ENCODE results near the gene SYP. TPM values are rescaled to one million over a fixed set of nuclear protein-coding genes. Genes with fewer than 3 reads are reported as not detected.

SYP gene
- polyA plus RNA-seq, 1 of the 3 experiments (the other 2 are of a cell fraction) = 0.76 TPM

DNA sequence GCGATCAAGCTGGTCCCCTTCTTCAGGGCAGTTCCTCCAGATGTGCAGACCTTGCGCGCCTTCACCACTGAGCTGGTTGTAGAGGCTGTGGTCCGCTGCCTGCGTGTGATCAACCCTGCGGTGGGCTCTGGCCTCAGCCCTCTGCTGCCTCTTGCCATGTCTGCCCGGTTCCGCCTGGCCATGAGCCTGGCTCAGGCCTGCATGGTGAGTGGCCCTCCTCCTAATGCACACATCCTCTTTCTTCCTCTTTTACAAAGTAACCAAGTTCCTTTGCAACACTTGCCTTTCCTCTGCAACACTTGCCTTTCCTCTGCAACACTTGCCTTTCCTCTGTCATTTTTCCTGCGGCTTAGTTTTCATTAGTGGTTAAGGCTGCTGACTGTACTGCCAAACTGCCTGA, 37.1 kb upstream of the SYP start:
- H3K79me2 ChIP-seq (ENCODE audit: insufficient read depth) = no peaks in the 10 kb centered on the region
- H3K9me3 ChIP-seq = no peaks in the 10 kb centered on the region
- no peak overlapping the region for H3K4me2 ChIP-seq
- no peaks in the 10 kb centered on the region for H3K4me1 ChIP-seq (ENCODE audit: control insufficient read depth in 1 of 2, insufficient read depth in 2 of 2, low read depth in 1 of 2, low read length in 1 of 2)
- no peak overlapping the region for H3K27ac ChIP-seq (ENCODE audit: low read depth in 2 of 2, low read length in 1 of 2)
- no peak overlapping the region for H3K4me3 ChIP-seq (ENCODE audit: low read depth in 2 of 2, low read length in 1 of 2)
- no peak overlapping the region for H2AFZ ChIP-seq (ENCODE audit: low read depth)
- H3K9ac ChIP-seq = no peak overlapping the region
- H3K9me2 ChIP-seq = no peaks in the 10 kb centered on the region
- POLR2A ChIA-PET = no interaction called here
- H3F3A ChIP-seq (replicated peaks; ENCODE audit: insufficient read depth) = no peaks in the 10 kb centered on the region
- TF ChIP-seq USF2 (IDR thresholded peaks at IDR 0.05; ENCODE audit: borderline replicate concordance, low read depth, low read length) (no peak), TEAD4 (IDR thresholded peaks at IDR 0.05; ENCODE audit: borderline replicate concordance, insufficient read depth) (no peak), RCOR1 (IDR thresholded peaks at IDR 0.05; ENCODE audit: low read length) (no peak), MEF2A (IDR thresholded peaks at IDR 0.05; ENCODE audit: borderline replicate concordance, low read depth) (no peak), SMC3 (IDR thresholded peaks at IDR 0.05; ENCODE audit: low read depth, low read length) (no peak), RAD21 (IDR thresholded peaks at IDR 0.05; ENCODE audit: low read length) (no peak), FOXJ3 (CRISPR knock-in tag; IDR thresholded peaks at IDR 0.05) (no peak), EP300 (IDR thresholded peaks at IDR 0.05; ENCODE audit: borderline replicate concordance in 1 of 2, low read depth in 1 of 2, low read length in 1 of 2) (no peak), EZH2phosphoT487 (IDR thresholded peaks at IDR 0.05; ENCODE audit: borderline replicate concordance, low read depth) (no peak), JUND (IDR thresholded peaks at IDR 0.05) (no peak), RXRA (IDR thresholded peaks at IDR 0.05; ENCODE audit: borderline replicate concordance, low read depth) (no peak), YY1 (IDR thresholded peaks at IDR 0.05; ENCODE audit: low read depth) (no peak), POLR2AphosphoS5 (IDR thresholded peaks at IDR 0.05; ENCODE audit: low read depth, low read length) (no peak)
- TF ChIP-seq, protein P1, sequence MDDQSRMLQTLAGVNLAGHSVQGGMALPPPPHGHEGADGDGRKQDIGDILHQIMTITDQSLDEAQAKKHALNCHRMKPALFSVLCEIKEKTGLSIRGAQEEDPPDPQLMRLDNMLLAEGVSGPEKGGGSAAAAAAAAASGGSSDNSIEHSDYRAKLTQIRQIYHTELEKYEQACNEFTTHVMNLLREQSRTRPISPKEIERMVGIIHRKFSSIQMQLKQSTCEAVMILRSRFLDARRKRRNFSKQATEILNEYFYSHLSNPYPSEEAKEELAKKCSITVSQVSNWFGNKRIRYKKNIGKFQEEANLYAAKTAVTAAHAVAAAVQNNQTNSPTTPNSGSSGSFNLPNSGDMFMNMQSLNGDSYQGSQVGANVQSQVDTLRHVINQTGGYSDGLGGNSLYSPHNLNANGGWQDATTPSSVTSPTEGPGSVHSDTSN (IDR thresholded peaks at IDR 0.05) = no peak
- TF ChIP-seq, protein P2, sequence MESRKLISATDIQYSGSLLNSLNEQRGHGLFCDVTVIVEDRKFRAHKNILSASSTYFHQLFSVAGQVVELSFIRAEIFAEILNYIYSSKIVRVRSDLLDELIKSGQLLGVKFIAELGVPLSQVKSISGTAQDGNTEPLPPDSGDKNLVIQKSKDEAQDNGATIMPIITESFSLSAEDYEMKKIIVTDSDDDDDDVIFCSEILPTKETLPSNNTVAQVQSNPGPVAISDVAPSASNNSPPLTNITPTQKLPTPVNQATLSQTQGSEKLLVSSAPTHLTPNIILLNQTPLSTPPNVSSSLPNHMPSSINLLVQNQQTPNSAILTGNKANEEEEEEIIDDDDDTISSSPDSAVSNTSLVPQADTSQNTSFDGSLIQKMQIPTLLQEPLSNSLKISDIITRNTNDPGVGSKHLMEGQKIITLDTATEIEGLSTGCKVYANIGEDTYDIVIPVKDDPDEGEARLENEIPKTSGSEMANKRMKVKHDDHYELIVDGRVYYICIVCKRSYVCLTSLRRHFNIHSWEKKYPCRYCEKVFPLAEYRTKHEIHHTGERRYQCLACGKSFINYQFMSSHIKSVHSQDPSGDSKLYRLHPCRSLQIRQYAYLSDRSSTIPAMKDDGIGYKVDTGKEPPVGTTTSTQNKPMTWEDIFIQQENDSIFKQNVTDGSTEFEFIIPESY (IDR thresholded peaks at IDR 0.05; ENCODE audit: borderline replicate concordance, low read depth) = no peak
- TF ChIP-seq, protein P3, sequence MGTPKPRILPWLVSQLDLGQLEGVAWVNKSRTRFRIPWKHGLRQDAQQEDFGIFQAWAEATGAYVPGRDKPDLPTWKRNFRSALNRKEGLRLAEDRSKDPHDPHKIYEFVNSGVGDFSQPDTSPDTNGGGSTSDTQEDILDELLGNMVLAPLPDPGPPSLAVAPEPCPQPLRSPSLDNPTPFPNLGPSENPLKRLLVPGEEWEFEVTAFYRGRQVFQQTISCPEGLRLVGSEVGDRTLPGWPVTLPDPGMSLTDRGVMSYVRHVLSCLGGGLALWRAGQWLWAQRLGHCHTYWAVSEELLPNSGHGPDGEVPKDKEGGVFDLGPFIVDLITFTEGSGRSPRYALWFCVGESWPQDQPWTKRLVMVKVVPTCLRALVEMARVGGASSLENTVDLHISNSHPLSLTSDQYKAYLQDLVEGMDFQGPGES (IDR thresholded peaks at IDR 0.05; ENCODE audit: low read depth, low read length) = no peak
- TF ChIP-seq, protein P4, sequence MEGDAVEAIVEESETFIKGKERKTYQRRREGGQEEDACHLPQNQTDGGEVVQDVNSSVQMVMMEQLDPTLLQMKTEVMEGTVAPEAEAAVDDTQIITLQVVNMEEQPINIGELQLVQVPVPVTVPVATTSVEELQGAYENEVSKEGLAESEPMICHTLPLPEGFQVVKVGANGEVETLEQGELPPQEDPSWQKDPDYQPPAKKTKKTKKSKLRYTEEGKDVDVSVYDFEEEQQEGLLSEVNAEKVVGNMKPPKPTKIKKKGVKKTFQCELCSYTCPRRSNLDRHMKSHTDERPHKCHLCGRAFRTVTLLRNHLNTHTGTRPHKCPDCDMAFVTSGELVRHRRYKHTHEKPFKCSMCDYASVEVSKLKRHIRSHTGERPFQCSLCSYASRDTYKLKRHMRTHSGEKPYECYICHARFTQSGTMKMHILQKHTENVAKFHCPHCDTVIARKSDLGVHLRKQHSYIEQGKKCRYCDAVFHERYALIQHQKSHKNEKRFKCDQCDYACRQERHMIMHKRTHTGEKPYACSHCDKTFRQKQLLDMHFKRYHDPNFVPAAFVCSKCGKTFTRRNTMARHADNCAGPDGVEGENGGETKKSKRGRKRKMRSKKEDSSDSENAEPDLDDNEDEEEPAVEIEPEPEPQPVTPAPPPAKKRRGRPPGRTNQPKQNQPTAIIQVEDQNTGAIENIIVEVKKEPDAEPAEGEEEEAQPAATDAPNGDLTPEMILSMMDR (IDR thresholded peaks at IDR 0.05) = no peak
- DNase-seq = no peak
- H3K27me3 ChIP-seq (ENCODE audit: insufficient read depth) = no peaks in the 10 kb centered on the region; the same call in 1 of the 2 replicates
- H3K36me3 ChIP-seq (replicated peaks in 1 of 2; ENCODE audit: control insufficient read depth in 1 of 2, insufficient read depth in 2 of 2, low read length in 1 of 2) = no peaks in the 10 kb centered on the region
- WGBS (ENCODE audit: low lambda C conversion rate) = 65% methylated on average over 9 of the region's 9 CpGs
- CTCF ChIA-PET = no interaction called here
- H4K20me1 ChIP-seq (ENCODE audit: insufficient read depth) = no peaks in the 10 kb centered on the region

All from SK-N-SH (cell line).